ENCODE data around the gene RYR3.
A peak's percentile ranks its signal among the peaks of the same experiment; 100 is the strongest.

The RYR3 gene

GRCh38 chr15:33699691-33700447 is 389.1 kb downstream of the RYR3 start:
- FAIRE-seq, result no peak
- DNase-seq (ENCODE audit: low spot score), result peak; percentile 21

DNA sequence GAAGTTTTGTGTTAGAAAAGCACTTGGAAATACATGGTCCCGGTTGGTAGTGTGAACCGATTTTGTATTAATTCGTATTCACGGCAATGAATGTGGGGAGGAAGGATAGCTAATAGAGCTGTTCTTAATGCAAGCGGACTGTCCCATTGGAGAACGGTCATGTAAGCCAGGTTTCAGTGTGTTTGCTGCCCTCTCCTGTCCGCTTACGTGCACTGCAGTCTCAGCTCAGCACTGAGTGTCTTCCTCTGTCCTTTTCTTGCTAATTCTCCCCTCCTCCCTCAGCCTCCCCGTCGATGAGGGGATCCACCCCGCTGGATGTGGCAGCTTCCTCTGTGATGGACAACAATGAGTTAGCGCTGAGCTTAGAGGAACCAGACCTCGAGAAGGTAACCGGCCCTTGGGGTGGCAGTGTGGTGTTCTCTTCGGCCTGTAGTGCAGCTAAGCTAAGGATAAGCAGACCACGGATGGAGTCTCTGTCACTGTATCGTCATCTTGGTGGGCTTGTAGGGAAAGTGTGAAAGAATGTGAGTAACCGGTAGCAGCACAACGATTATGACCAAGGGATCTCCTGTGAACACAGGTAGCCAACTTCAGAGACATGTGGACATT is 390.0 kb downstream of the RYR3 start:
- peak; percentile 91 for FAIRE-seq

GRCh38 chr15:33701304-33701696 is 390.5 kb downstream of the RYR3 start:
- no peak for FAIRE-seq
- DNase-seq (ENCODE audit: low spot score), result peak; percentile 18

More for the DNA sequence above, 390.0 kb downstream of the RYR3 start:
- peak; percentile 63 for DNase-seq (ENCODE audit: low spot score)

GRCh38 chr15:33706173-33706572 is 395.4 kb downstream of the RYR3 start:
- no peak for FAIRE-seq
- DNase-seq (ENCODE audit: low spot score), result no peak

DNA sequence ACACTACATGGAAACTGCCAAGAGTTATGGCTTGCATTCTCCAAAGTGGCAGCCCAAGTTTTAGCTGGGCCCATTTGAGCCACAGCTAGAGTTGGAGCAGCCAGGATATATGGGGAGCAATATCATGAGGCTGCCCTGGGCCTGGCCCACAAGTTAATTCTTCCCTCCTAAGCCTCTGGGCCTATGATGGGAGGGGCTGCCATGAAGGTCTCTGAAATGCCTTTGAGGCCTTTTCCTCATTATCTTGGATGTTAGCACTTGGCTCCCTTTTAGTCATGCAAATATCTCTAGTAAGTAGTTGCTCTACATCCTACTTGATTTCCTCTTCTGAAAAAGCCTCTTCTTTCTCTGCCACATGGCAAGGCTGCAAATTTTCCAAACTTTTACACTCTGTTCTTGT is 400.0 kb downstream of the RYR3 start:
- no peak for DNase-seq (ENCODE audit: low spot score)
- FAIRE-seq, result no peak

DNA sequence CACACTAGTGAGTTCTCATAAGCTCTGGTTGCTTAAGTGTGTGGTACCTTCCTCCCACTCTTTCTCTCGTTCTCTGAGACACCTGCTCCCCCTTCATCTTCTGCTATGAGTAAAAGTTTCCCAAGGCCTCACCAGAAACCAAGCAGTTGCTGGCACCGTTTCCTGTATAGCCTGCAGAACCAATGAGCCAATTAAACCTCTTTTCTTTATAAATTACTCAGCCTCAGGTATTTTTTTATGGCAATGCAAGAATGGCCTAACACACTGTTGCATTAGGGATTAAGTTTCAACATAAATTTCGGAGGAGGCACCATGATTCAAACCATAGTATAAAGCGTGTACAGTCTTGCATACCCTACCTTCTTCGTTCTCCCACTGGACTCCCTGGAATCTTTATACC is 405.3 kb downstream of the RYR3 start:
- DNase-seq (ENCODE audit: low spot score) (no peak), FAIRE-seq (no peak)

DNA sequence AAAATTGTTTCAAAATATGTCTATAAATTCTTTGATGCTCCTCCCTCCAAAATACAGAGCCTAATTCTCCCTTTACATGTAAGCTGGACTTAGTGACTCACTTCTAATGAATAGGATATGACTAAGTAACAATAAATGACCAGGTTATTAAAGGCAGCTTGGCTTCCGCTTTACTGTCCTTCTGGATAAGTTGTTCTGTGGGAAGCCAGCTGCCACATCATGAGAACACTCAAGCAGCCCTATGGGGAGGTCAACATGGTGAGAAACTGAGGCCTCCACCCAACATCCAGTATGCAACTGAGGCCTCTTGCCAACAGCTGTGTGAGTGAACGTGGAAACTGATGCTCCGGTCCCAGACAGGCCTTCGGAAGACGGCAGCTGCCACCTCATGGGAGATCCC is 410.2 kb downstream of the RYR3 start:
- DNase-seq (ENCODE audit: low spot score) (peak; percentile 14), FAIRE-seq (no peak)

DNA sequence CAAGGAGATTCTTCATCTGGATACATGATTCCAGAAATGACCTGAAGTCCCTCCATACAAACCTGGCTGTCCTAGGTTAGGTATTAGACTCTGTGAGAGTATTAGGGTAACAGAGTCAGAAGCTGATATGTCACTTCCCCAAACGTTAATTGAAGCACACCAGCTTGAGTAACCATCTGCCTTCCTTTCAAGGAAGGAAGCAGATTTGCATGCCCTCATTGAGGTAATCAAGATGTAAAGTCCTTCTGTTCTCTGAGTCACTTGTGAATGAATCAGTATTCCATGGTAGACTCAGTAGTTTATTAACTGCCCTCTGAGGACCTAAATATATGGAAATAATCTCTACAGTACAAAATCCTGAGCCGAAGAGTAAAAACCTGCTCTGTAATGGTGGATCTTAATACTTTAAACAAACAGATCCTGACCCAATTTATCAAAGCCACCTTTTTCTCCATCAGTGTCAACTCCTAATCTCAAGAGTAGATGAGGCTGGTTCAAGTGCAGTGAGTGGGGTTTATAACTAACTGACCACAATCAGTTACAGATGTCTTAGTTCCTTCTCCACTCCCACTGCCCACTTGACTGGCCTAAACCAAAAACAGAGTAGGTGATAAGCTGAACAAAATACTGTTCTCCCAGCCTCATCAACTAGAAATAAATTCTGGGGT is 411.4 kb downstream of the RYR3 start:
- no peak for DNase-seq (ENCODE audit: low spot score)
- FAIRE-seq, result no peak

DNA sequence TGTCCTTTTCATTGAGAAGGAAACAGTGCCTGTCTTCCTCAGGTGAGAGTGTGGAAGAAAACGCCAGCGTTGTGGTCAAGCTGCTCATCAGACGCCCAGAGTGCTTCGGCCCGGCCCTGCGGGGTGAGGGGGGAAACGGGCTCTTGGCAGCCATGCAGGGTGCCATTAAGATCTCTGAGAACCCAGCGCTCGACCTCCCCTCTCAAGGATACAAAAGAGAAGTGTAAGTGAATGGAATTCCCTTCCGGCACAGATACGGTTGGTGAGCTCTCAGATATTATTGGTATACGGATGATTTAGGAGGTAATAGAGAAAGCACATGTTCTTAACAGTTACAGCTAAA is 411.9 kb downstream of the RYR3 start:
- FAIRE-seq (no peak), DNase-seq (ENCODE audit: low spot score) (no peak)

DNA sequence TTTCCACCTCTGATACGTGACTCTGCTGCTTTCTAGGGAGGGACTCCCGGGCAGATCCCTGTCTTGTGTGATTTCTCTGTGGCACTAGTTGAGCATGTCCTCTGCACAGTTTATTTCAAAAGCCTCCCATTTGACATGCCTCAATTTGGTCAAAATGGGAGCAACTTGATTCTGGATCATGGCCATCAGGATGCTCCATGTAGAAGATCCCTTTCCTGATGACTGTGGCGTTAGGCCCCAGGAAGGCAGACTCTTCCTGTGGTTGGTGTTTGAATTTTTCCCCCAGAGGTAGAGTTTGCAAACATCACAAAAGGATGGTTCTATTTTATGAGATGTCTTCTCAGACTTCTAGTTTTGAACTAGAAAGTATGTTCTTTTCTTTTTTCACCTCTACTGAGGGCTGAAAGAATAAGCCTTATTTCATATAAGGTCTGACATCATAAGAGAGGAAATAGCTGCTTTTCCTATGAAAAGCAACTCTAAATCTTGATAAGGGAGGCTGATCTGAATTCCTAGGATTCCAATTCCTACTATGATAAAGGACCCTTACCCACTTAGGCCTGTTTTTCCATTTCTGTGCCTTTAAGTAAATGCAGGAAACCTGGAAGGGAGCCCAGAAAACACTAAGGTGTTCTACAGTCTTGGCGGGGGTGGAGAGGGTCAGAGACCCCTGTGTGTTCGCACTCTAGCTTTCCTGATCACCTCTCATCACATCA is 413.7 kb downstream of the RYR3 start:
- DNase-seq (ENCODE audit: low spot score) (no peak), FAIRE-seq (no peak)

GRCh38 chr15:33729653-33730052 is 418.9 kb downstream of the RYR3 start:
- FAIRE-seq (no peak), DNase-seq (ENCODE audit: low spot score) (peak; percentile 31)

GRCh38 chr15:33730815-33731214 is 420.0 kb downstream of the RYR3 start:
- DNase-seq (ENCODE audit: low spot score), result no peak
- FAIRE-seq, result no peak

GRCh38 chr15:33735143-33735542 is 424.4 kb downstream of the RYR3 start:
- FAIRE-seq (no peak), DNase-seq (ENCODE audit: low spot score) (no peak)

DNA sequence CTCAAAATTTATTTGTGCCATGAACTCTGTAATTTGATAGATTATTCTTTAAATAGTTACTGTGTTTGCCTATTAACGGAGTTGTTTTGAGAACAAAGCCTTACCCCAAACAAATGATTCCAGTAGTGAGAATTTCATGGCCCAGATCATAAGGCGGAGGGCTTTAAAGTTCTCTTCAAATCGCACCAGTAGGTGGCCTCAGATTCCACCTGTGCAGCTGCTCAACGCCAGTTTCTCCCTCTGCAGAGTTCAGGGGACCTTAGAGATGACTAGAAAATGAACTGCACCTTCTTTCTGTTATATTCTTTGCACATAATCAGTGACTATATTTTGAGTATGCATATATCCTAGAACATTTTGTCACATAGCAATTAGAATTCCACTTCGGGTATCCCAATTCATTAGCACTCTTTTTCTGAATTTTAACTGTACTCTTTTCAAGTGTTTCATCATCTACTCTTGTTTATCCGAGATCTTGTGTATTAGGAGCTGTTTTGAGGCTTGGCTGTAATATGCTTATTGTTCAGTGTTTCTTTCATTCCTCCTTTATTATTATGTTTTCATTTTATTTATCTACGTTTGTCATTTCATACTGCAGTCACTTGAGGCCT is 425.0 kb downstream of the RYR3 start:
- no peak for FAIRE-seq
- peak; percentile 50 for DNase-seq (ENCODE audit: low spot score)

DNA sequence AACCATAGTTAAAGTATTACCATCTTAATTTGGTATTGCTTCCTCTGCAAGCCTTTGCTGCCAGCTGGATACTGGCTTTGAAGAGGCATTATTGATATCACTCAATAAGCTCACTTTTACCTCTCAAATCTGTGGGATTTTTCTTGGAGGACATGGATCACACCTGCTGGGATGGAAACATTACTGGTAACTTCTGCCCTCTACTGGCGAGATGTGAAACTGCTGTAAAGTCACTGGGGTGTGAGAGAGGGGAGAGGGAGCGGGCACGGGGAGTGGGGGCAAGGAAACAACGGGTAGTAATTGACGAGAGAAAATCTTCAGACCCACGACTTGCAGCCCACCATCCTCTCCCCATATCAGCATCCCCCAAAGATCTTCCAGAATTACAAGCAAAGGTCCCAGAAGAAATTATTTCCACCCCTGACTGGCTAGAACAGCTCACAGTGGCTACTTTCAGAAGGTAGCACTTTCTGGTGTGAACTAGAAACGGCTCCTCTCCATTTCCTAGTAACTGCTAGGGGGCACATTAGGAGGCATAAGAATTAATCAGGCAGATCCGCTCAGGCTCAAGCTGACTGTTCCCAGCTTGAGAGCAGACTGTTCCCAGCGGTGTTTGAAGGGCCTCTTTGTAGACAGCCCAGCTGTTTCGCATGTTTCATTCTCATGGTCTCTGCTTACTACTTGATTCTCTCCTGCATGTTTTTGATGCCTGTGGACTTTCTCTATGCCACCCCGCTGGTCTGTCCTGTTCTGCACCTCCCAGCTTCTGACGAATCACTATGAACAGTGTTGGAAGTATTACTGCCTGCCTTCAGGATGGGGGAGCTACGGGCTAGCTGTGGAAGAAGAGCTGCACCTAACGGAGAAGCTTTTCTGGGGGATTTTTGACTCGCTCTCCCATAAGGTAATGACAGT is 427.2 kb downstream of the RYR3 start:
- FAIRE-seq, result no peak
- DNase-seq (ENCODE audit: low spot score), result peak; percentile 61

DNA sequence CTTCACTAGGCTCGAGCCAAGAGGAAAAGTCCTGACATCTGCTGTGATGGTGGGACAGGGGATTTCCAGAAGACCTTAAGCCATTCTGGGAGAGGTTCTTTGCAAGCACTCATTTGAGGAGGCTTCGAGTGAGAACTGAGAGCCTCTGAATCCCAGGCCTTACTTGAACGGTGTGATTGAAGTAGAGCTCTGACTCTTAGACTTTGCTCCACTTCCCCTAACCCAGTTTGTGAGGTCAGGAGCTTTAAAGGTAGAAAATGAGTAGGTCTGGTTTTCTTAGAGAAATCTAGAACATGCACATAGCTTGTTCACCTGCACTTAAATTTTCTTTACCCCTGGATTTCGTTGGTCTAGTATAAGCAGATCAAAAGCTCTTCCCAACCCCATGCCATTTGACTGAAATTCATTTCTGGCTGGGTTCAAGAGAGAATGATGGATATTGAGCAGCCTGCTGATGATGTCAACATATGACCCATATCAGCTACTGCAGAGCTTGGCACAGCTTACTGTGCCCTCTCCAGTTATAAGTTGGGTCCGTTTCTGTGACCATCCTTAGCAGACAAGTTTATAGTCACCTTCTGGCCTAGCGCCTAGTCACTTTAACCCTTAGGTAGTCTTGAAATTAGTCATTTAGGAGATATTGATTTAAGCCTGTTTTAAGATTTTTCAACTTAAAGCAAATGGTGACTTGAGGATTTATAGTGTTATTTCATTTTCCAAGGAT is 428.3 kb downstream of the RYR3 start:
- no peak for DNase-seq (ENCODE audit: low spot score)
- FAIRE-seq, result no peak

DNA sequence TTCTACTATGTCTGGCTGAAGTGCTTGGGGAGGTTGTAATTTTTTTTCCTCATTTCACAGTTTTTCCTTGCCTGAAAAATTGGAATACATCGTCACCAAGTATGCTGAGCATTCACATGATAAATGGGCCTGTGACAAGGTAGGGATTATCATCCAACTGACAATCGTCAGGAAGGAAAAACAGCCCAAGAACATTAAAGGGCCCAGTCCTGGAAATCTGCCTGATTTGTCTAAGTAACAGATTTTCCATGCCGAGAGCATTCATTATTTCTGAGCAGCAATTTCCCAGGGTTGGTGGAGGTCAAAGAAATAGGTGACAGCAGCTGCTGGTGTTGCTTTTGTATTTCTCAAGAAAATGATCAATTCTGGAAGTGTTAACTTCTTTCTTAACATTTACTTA is 431.5 kb downstream of the RYR3 start:
- DNase-seq (ENCODE audit: low spot score) (no peak), FAIRE-seq (no peak)

DNA sequence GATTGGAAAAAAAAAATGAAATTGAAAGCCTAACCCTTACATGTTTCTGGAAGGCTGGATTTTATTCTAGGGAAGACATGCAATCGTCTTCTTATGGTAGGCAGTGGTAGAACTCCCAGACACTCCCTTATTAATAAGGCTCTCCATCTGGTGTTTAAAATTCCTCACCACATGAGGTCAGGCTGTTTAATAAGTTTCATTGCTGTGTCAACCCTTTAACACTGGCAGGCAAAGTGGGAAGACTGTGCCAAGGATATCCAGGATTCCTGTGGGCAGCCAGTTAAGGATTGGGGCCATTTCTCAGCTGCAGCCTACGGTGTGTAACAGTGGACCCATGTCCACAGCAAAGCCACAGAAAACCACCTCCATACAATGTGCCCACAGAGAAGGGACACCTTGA is 432.0 kb downstream of the RYR3 start:
- DNase-seq (ENCODE audit: low spot score) (no peak), FAIRE-seq (no peak)

- FAIRE-seq (no peak), DNase-seq (ENCODE audit: low spot score) (no peak)
Observed at GRCh38 chr15:33746203-33746602, 435.4 kb downstream of the RYR3 start.

- DNase-seq (ENCODE audit: low spot score), result no peak
- FAIRE-seq, result no peak
Observed at GRCh38 chr15:33753012-33753411, 442.2 kb downstream of the RYR3 start.

Data from urothelium cell line (cell line).